A549 (cell line): Measurements from ENCODE around the gene TM7SF3.

Experiments
- CHD4 ChIP-seq: fragments of 200-600 bp; sonication (generic); IDR thresholded peaks from 2 replicates; pipeline ENCODE4 v1.6.1; 2016; ENCODE audit warnings: antibody characterized with exemption, mild to moderate bottlenecking, borderline replicate concordance
- CTCF ChIP-seq: fragments of >200 bp; sonication (Bioruptor Twin); formaldehyde crosslinking; IDR thresholded peaks from 3 replicates; pipeline ENCODE4 v1.5.1; 2016
- FOSL2 ChIP-seq, 2 experiments: fragments of 450-650 bp in 1 of 2; fragments of >200 bp in 1 of 2; sonication (Bioruptor Twin) in 1 of 2; formaldehyde crosslinking; IDR thresholded peaks; 2 replicates each; pipeline versions ENCODE4 v1.5.0 to v1.6.1; 2016 to 2020; ENCODE audit warnings: mild to moderate bottlenecking in 1 of 2, moderate library complexity in 1 of 2
- KDM1A ChIP-seq: fragments of 200-600 bp; sonication (generic); IDR thresholded peaks from 2 replicates; pipeline ENCODE4 v1.6.1; 2016; ENCODE audit warnings: low read depth, mild to moderate bottlenecking
- MAFK ChIP-seq: fragments of 450-650 bp; IDR thresholded peaks from 2 replicates; pipeline ENCODE4 v1.6.1; 2014; ENCODE audit not compliant: partially characterized antibody
- MAX ChIP-seq: IDR thresholded peaks from 2 replicates; pipeline ENCODE4 v1.6.1; 2012
- MYC ChIP-seq: IDR thresholded peaks from 2 replicates; pipeline ENCODE4 v1.6.1; 2012; ENCODE audit warnings: mild to moderate bottlenecking, inconsistent platforms, low read length, improper control_type of control experiment, borderline replicate concordance
- PHF8 ChIP-seq: fragments of 200-600 bp; sonication (generic); IDR thresholded peaks from 2 replicates; pipeline ENCODE4 v1.6.1; 2016; ENCODE audit warnings: low read depth, mild to moderate bottlenecking, antibody characterized with exemption, moderate library complexity, borderline replicate concordance
- POLR2A ChIP-seq: IDR thresholded peaks from 2 replicates; pipeline ENCODE4 v1.6.1; 2012; ENCODE audit warnings: mild to moderate bottlenecking, low read length
- RAD21 ChIP-seq, 2 experiments: fragments of >200 bp in 1 of 2; sonication (Bioruptor Twin) in 1 of 2; formaldehyde crosslinking in 1 of 2; IDR thresholded peaks in 1 of 2; conservative IDR thresholded peaks in 1 of 2; 2 replicates in 1 of 2; 3 replicates in 1 of 2; pipeline ENCODE4 v1.6.1; 2012 to 2018; ENCODE audit warnings: inconsistent platforms in 1 of 2
- RCOR1 ChIP-seq: fragments of 150-350 bp; IDR thresholded peaks from 2 replicates; pipeline ENCODE4 v1.6.1; 2014; ENCODE audit warnings: antibody characterized with exemption, low read length, low read depth
- RNF2 ChIP-seq: fragments of 200-600 bp; sonication (generic); IDR thresholded peaks from 2 replicates; pipeline ENCODE4 v1.6.1; 2016; ENCODE audit warnings: low read depth, mild to moderate bottlenecking, antibody characterized with exemption, moderate library complexity, borderline replicate concordance
- ZFP36 ChIP-seq: fragments of 450-650 bp; IDR thresholded peaks from 2 replicates; pipeline ENCODE4 v1.6.1; 2014; ENCODE audit warnings: borderline replicate concordance; ENCODE audit not compliant: partially characterized antibody

GRCh38 chr12:27012239-27012981 lies 1.8 kb downstream of the TM7SF3 start:
- TF ChIP-seq CHD4 (no peak), RCOR1 (no peak), CTCF (no peak), MAFK (no peak), FOSL2 (IDR thresholded peaks at IDR 0.05) (no peak), FOSL2 (CRISPR knock-in tag; IDR thresholded peaks at IDR 0.05) (no peak), RAD21 (conservative IDR thresholded peaks at IDR 0.05 in 1 of 2, IDR thresholded peaks at IDR 0.05 in 1 of 2) (no peak), MYC (no peak), ZFP36 (no peak), MAX (no peak), POLR2A (no peak), PHF8 (no peak), RNF2 (no peak), KDM1A (no peak)
